Breast epithelium (tissue), 3 donors: ENCODE measurements around the gene VPS52.
A peak's percentile ranks its signal among the peaks of the same experiment; 100 is the strongest.

Experiments used
- CTCF ChIP-seq, 3 donors: fragments of 450-650 bp; IDR thresholded peaks; one replicate each; pipeline ENCODE4 v1.5.1; 2016 to 2017; ENCODE audit warnings: antibody characterized with exemption in 3 of 3, mild to moderate bottlenecking in 3 of 3, moderate library complexity in 3 of 3
- POLR2A ChIP-seq: fragments of 450-650 bp; IDR thresholded peaks from one replicate; pipeline ENCODE4 v1.6.1; 2016; ENCODE audit warnings: antibody characterized with exemption, mild to moderate bottlenecking, moderate library complexity
- POLR2AphosphoS5 ChIP-seq, 3 donors: sonication (generic); formaldehyde crosslinking; IDR thresholded peaks; one replicate each; pipeline ENCODE4 v1.6.1; 2017; ENCODE audit warnings: antibody characterized with exemption in 3 of 3

- TF ChIP-seq POLR2AphosphoS5 (IDR thresholded peaks at IDR 0.05) (peak; percentile 31 to 39 (median 35)), POLR2A (no peak), CTCF (IDR thresholded peaks at IDR 0.05) (peak; percentile 36 to 54 (median 38))
These were observed 5.4 kb upstream of the VPS52 start, which contains the start of gene B3GALT4 for GRCh38 chr6:33276864-33277662.
